GM23248 (cell line): ENCODE measurements around the gene LGI4. TPM values are rescaled to one million over a fixed set of nuclear protein-coding genes. Genes with fewer than 3 reads are reported as not detected.

ENCODE experiments used
- DNase-seq: peaks from one replicate; pipeline ENCODE4 v3.0.0-alpha.2; 2015
- H2AFZ ChIP-seq: fragments of 200-600 bp; sonication (generic); 2 replicates; pipeline ENCODE4 v1.6.1; 2016; ENCODE audit warnings: antibody characterized with exemption
- H3F3A ChIP-seq: fragments of 200-600 bp; sonication (generic); 2 replicates; pipeline ENCODE4 v1.6.1; 2016; ENCODE audit warnings: mild to moderate bottlenecking, antibody characterized with exemption, mixed run types; ENCODE audit not compliant: insufficient read depth
- H3K27ac ChIP-seq: fragments of 200-600 bp; sonication (generic); 2 replicates; pipeline ENCODE4 v1.5.1; 2016; ENCODE audit warnings: mild to moderate bottlenecking
- H3K27me3 ChIP-seq: fragments of 200-600 bp; sonication (generic); replicated peaks from 2 replicates; pipeline ENCODE4 v1.6.1; 2016; ENCODE audit warnings: mild to moderate bottlenecking; ENCODE audit not compliant: insufficient read depth
- H3K36me3 ChIP-seq: fragments of 200-600 bp; sonication (generic); 2 replicates; pipeline ENCODE4 v1.6.1; 2016; ENCODE audit warnings: low read depth, mild to moderate bottlenecking
- H3K4me1 ChIP-seq: fragments of 200-600 bp; sonication (generic); 2 replicates; pipeline ENCODE4 v1.6.1; 2016; ENCODE audit warnings: mild to moderate bottlenecking; ENCODE audit not compliant: insufficient read depth
- H3K4me2 ChIP-seq: fragments of 200-600 bp; sonication (generic); one replicate; pipeline ENCODE4 v1.6.1; 2016; ENCODE audit warnings: mild to moderate bottlenecking; ENCODE audit not compliant: unreplicated experiment
- H3K4me3 ChIP-seq: fragments of 200-600 bp; sonication (generic); 2 replicates; pipeline ENCODE4 v1.5.1; 2016; ENCODE audit warnings: mild to moderate bottlenecking
- H3K79me2 ChIP-seq: fragments of 200-600 bp; sonication (generic); 2 replicates; pipeline ENCODE4 v1.6.1; 2016; ENCODE audit warnings: mild to moderate bottlenecking; ENCODE audit not compliant: insufficient read depth
- H3K9ac ChIP-seq: fragments of 200-600 bp; sonication (generic); 2 replicates; pipeline ENCODE4 v1.6.1; 2016; ENCODE audit warnings: mild to moderate bottlenecking
- H3K9me2 ChIP-seq: fragments of 200-600 bp; sonication (generic); 2 replicates; pipeline ENCODE4 v1.6.1; 2016; ENCODE audit warnings: mixed run types, mild to moderate bottlenecking, moderate library complexity; ENCODE audit not compliant: insufficient read depth
- H3K9me3 ChIP-seq: fragments of 200-600 bp; sonication (generic); one replicate; pipeline ENCODE4 v1.6.1; 2017; ENCODE audit warnings: low read depth
- H4K20me1 ChIP-seq: fragments of 200-600 bp; sonication (generic); 2 replicates; pipeline ENCODE4 v1.6.0; 2016; ENCODE audit not compliant: insufficient read depth
- EZH2 ChIP-seq: fragments of 200-600 bp; sonication (generic); IDR thresholded peaks from 2 replicates; pipeline ENCODE4 v1.6.1; 2018; ENCODE audit warnings: antibody characterized with exemption, mild to moderate bottlenecking; ENCODE audit not compliant: insufficient read depth, poor library complexity, severe bottlenecking
- EZH2phosphoT487 ChIP-seq: fragments of 200-600 bp; sonication (generic); IDR thresholded peaks from 2 replicates; pipeline ENCODE4 v1.6.1; 2018; ENCODE audit warnings: antibody characterized with exemption, moderate library complexity, mild to moderate bottlenecking, low read depth; ENCODE audit not compliant: insufficient read depth
- WGBS, 2 experiments: methylation state at CpG; one replicate each; pipeline ENCODE4 v1.1.6; 2015 to 2017; ENCODE audit warnings: low lambda C conversion rate in 2 of 2, low coverage in 1 of 2; ENCODE audit errors: missing lambda C conversion rate in 2 of 2; 5-methylcytosine and 5-hydroxymethylcytosine counted together
- in situ Hi-C: fragments of 300-500 bp; cut with MboI; formaldehyde crosslinking; loops from 2 replicates; pipeline ENCODE4 v1.15.0; 2020
- polyA plus RNA-seq: library from polyadenylated mRNA; unstranded; fragments of >200 nt; fragmentation: Nextera tagmentation; extraction: Ambion mirVana; gene quantifications from 2 replicates; pipeline ENCODE4 v1.2.1, GENCODE V29; 2016
- total RNA-seq: library from RNA; depleted of rRNA; stranded (reverse); fragments of >200 nt; shearing (Covaris generic); gene quantifications from 2 replicates; pipeline ENCODE4 v1.2.3, GENCODE V29; 2014

Gene LGI4
- total and polyA plus RNA-seq, 2 experiments from 2014 or later, result 0.06 to 0.86 TPM

DNA sequence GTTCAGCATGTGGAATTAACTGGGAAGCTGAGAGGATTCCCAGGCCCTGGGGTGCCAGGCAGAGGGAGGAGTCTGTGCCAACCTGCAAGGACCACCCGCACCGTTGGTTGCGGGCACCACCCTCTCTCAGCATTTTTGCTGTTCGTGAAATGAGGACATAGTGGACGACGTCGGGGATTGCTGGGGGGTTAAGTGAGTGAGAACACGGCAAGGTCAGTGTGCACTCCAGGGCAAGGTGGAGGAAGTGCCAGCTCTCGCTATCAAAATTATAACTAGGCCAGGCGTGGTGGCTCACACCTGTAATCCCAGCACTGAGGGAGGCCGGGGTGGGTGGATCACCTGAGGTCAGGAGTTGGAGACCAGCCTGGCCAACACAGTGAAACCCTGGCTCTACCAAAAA, 17.1 kb downstream of the LGI4 start:
- H3K79me2 ChIP-seq, result no peaks in the 10 kb centered on the region
- no peaks in the 10 kb centered on the region for H4K20me1 ChIP-seq
- H3F3A ChIP-seq, result no peaks in the 10 kb centered on the region
- H3K4me2 ChIP-seq, result no peak overlapping the region
- TF ChIP-seq EZH2 (no peak), EZH2phosphoT487 (no peak)
- no peak overlapping the region for H3K4me3 ChIP-seq
- H3K36me3 ChIP-seq, result no peaks in the 10 kb centered on the region
- no peaks in the 10 kb centered on the region for H3K27me3 ChIP-seq
- no peak overlapping the region for H3K9ac ChIP-seq
- no peak overlapping the region for H2AFZ ChIP-seq
- DNase-seq, result no peak
- WGBS, 2 experiments, result 78 to 79% methylated on average over 11 of the region's 11 CpGs
- in situ Hi-C loops, result no loop called here
- H3K4me1 ChIP-seq, result peaks cover 9% of the 10 kb centered on the region; the same call in 1 of the 2 replicates
- no peak overlapping the region for H3K27ac ChIP-seq
- no peaks in the 10 kb centered on the region for H3K9me3 ChIP-seq
- H3K9me2 ChIP-seq, result no peaks in the 10 kb centered on the region

DNA sequence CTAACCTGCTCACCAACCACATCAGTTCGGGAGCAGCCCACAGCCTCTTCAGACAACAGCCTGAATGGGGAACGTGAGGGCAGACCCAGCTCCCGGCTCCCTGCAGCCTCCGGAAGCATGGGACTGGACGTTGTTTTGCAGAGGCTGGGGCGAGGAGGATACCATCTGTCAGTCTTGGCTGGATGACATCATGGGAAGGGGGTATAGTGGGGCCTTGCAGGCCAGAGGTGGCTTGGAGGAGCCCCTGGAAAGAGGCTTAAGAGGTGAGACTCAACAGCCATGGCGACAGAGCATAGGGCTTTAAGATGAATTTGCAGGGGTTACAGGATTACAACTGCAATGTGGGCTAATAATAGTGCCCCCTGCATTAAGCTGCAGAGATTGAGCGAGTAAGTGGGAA, 17.7 kb downstream of the LGI4 start:
- Histone ChIP-seq H3K9me2 (no peaks in the 10 kb centered on the region), H2AFZ (no peak overlapping the region), H3K4me2 (no peak overlapping the region), H3K4me3 (no peak overlapping the region), H3K27ac (no peak overlapping the region), H3K27me3 (no peaks in the 10 kb centered on the region), H3K4me1 (peaks cover 9% of the 10 kb centered on the region; the same call in 1 of the 2 replicates), H3K36me3 (no peaks in the 10 kb centered on the region), H4K20me1 (no peaks in the 10 kb centered on the region), H3K79me2 (no peaks in the 10 kb centered on the region), H3K9ac (no peak overlapping the region), H3K9me3 (no peaks in the 10 kb centered on the region), H3F3A (no peaks in the 10 kb centered on the region)
- 59 to 66% methylated on average over 8 of the region's 8 CpGs for WGBS, 2 experiments
- TF ChIP-seq EZH2phosphoT487, result no peak
- no peak for TF ChIP-seq EZH2
- in situ Hi-C loops, result no loop called here
- no peak for DNase-seq

DNA sequence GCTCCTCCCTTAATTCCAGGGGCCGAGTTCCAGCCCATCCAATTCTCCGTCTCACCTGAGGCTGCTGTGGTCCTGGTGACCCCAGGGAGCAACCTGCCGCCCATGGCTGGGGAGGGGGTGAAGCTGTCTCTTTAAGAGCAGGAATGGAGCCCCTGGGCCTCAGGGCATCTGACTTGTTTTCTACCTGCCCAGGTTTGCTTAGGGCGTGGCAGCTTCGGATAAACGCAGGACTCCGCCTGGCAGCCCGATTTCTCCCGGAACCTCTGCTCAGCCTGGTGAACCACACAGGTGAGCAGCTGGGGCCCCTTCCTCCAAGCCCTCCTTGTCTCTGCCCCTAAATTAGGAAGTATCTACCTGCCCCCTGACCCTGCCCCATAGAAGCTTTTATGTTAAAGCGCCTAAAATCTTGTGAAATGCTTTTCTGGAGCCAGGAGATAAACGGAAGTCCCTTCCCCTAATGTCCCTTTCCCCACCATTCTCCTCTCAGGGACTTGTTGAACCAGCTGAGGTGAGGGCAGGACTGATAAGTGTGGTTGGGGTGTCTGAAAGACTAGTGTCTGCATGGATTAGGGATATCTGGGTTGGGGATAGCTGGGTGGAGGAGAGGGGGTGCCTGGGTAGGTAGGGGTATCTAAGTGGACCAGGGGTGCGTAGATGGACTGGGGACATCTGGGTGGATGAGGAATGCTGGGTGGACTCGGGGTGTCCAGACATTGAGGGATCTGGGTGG, 18.6 kb downstream of the LGI4 start:
- TF ChIP-seq EZH2phosphoT487, result no peak
- TF ChIP-seq EZH2, result no peak
- H3K9me3 ChIP-seq, result no peaks in the 10 kb centered on the region
- H3K79me2 ChIP-seq, result no peaks in the 10 kb centered on the region
- H2AFZ ChIP-seq, result no peak overlapping the region
- H3K9ac ChIP-seq, result no peak overlapping the region
- H3K4me1 ChIP-seq, result peaks cover 9% of the 10 kb centered on the region; the same call in 1 of the 2 replicates
- no peak overlapping the region for H3K4me3 ChIP-seq
- no peaks in the 10 kb centered on the region for H3K9me2 ChIP-seq
- H3K4me2 ChIP-seq, result no peak overlapping the region
- H3F3A ChIP-seq, result no peaks in the 10 kb centered on the region
- no peak for DNase-seq
- no peaks in the 10 kb centered on the region for H3K36me3 ChIP-seq
- H3K27me3 ChIP-seq, result no peaks in the 10 kb centered on the region
- in situ Hi-C loops, result no loop called here
- WGBS, 2 experiments, result 71 to 76% methylated on average over 13 of the region's 13 CpGs
- no peaks in the 10 kb centered on the region for H4K20me1 ChIP-seq
- no peak overlapping the region for H3K27ac ChIP-seq

DNA sequence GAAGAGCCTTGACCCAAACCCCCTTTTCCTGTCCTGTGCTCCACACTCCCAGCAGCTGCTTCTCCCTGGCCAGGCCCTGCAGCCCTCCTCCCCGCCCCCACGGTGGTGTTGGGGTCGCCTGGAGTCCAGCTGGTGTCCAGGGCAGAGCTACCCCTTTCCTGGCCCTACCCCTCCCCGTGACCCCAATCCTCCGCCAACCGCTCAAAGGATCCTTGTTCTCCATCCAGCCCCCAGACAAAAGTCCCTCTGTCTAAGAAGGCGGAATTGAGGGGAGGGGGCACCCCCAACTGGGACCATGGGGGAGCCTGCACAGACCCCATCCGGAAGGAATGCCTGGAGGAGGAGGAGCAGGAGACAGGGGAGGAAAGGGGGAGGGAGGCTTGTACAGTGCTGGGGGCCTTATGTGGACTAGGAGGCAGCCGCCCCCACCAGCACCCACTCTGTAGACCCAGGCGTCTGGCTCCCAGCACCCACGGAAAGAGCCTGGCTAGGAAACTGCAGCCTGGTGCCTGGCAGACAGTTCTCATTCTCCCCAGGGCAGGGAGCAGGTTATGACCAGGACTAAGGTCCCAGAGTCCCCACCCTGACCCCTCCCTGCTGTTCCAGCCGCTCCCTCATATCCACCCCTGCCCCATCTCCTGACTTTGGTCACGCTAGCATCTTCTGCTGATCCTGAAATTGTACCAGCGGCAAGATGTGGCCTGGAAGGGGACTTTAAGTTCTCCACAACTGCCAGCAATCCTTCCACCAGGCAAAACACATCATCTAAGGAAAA, 19.5 kb downstream of the LGI4 start, which contains the start of gene FXYD3:
FXYD3 (plus strand) TSS at position 647 of the 775 bp plus-strand sequence. CDS start 3,554 bp downstream, outside the sequence.
- no peak within 1 kb of the TSS for H3K9ac ChIP-seq
- no peak for TF ChIP-seq EZH2
- no peak for TF ChIP-seq EZH2phosphoT487
- H3K9me3 ChIP-seq, result no peaks in the 10 kb centered on the region
- no peak within 1 kb of the TSS for H3K4me3 ChIP-seq
- DNase-seq, result no peak
- no peaks in the 10 kb centered on the region for H3K79me2 ChIP-seq
- H3K36me3 ChIP-seq, result no peaks in the 10 kb centered on the region
- in situ Hi-C loops, result no loop called here
- H3K4me2 ChIP-seq, result peak within 1 kb of the TSS; percentile 5
- peaks cover 6% of the 10 kb centered on the region; the same call in 1 of the 2 replicates for H3K27me3 ChIP-seq
- WGBS, 2 experiments, result 43 to 53% methylated on average over 11 to 14 of the region's 14 CpGs
- no peak within 1 kb of the TSS for H2AFZ ChIP-seq
- H3K27ac ChIP-seq, result no peak within 1 kb of the TSS
- no peaks in the 10 kb centered on the region for H3K9me2 ChIP-seq
- peaks cover 2% of the 10 kb centered on the region; the same call in 1 of the 2 replicates for H3K4me1 ChIP-seq
- H3F3A ChIP-seq, result no peaks in the 10 kb centered on the region
- H4K20me1 ChIP-seq, result no peaks in the 10 kb centered on the region
